ENCODE data around the gene PTK6.

The PTK6 gene

GRCh38 chr20:63553933-63554290 is 16.7 kb upstream of the PTK6 start, which contains the start of gene FNDC11:
Gene FNDC11 (plus strand): TSS chr20:63554159. CDS start chr20:63555664, 1,505 bp downstream.
- Histone ChIP-seq H3K27me3 (ENCODE audit: control insufficient read depth in 1 of 2, insufficient read depth in 2 of 2, low read length in 2 of 2) (peaks cover 6% of the 10 kb centered on the region in 2 donors), H3K36me3 (ENCODE audit: control insufficient read depth in 2 of 2, insufficient read depth in 2 of 2, low read length in 2 of 2) (no peaks in the 10 kb centered on the region), H3K4me1 (ENCODE audit: control insufficient read depth, insufficient read depth, low read length) (peaks cover 11% of the 10 kb centered on the region), H3K4me3 (ENCODE audit: low read length in 2 of 2) (peak within 1 kb of the TSS; percentile 62 to 70), H3K9me3 (ENCODE audit: control insufficient read depth in 2 of 2, low read length in 2 of 2) (no peaks in the 10 kb centered on the region), H3K9ac (ENCODE audit: low read length in 2 of 2) (no peak within 1 kb of the TSS), H3K27ac (ENCODE audit: low read length) (no peak within 1 kb of the TSS)

- Histone ChIP-seq H3K36me3 (ENCODE audit: control insufficient read depth in 2 of 2, insufficient read depth in 2 of 2, low read length in 2 of 2) (no peaks in the 10 kb centered on the region), H3K27ac (ENCODE audit: low read length) (no peak overlapping the region), H3K27me3 (ENCODE audit: control insufficient read depth in 1 of 2, insufficient read depth in 2 of 2, low read length in 2 of 2) (peaks cover 10 to 11% of the 10 kb centered on the region in 2 donors), H3K9ac (ENCODE audit: low read length in 2 of 2) (no peak overlapping the region), H3K4me1 (ENCODE audit: control insufficient read depth, insufficient read depth, low read length) (peaks cover 11% of the 10 kb centered on the region), H3K4me3 (ENCODE audit: low read length in 2 of 2) (peak overlapping the region; percentile 62 to 70), H3K9me3 (ENCODE audit: control insufficient read depth in 2 of 2, low read length in 2 of 2) (no peaks in the 10 kb centered on the region)
Observed at GRCh38 chr20:63553251-63553932, 16.2 kb upstream of the PTK6 start.

GRCh38 chr20:63552481-63553249 is 15.5 kb upstream of the PTK6 start:
- H3K4me3 ChIP-seq (ENCODE audit: low read length in 2 of 2) = no peak overlapping the region
- no peak overlapping the region for H3K9ac ChIP-seq (ENCODE audit: low read length in 2 of 2)
- no peaks in the 10 kb centered on the region for H3K9me3 ChIP-seq (ENCODE audit: control insufficient read depth in 2 of 2, low read length in 2 of 2)
- no peak overlapping the region for H3K27ac ChIP-seq (ENCODE audit: low read length)
- no peaks in the 10 kb centered on the region for H3K36me3 ChIP-seq (ENCODE audit: control insufficient read depth in 2 of 2, insufficient read depth in 2 of 2, low read length in 2 of 2)
- peaks cover 11% of the 10 kb centered on the region for H3K4me1 ChIP-seq (ENCODE audit: control insufficient read depth, insufficient read depth, low read length)
- peaks cover 14 to 16% of the 10 kb centered on the region in 2 donors for H3K27me3 ChIP-seq (ENCODE audit: control insufficient read depth in 1 of 2, insufficient read depth in 2 of 2, low read length in 2 of 2)

GRCh38 chr20:63551068-63551467 is 13.9 kb upstream of the PTK6 start:
- H3K36me3 ChIP-seq (ENCODE audit: control insufficient read depth in 2 of 2, insufficient read depth in 2 of 2, low read length in 2 of 2) = no peaks in the 10 kb centered on the region
- H3K27me3 ChIP-seq (ENCODE audit: control insufficient read depth in 1 of 2, insufficient read depth in 2 of 2, low read length in 2 of 2) = peaks cover 16 to 18% of the 10 kb centered on the region in 2 donors
- peaks cover 11% of the 10 kb centered on the region for H3K4me1 ChIP-seq (ENCODE audit: control insufficient read depth, insufficient read depth, low read length)
- no peak overlapping the region for H3K4me3 ChIP-seq (ENCODE audit: low read length in 2 of 2)
- no peak overlapping the region for H3K9ac ChIP-seq (ENCODE audit: low read length in 2 of 2)
- H3K9me3 ChIP-seq (ENCODE audit: control insufficient read depth in 2 of 2, low read length in 2 of 2) = no peaks in the 10 kb centered on the region
- no peak overlapping the region for H3K27ac ChIP-seq (ENCODE audit: low read length)

GRCh38 chr20:63549679-63550282 is 12.6 kb upstream of the PTK6 start:
- Histone ChIP-seq H3K4me1 (ENCODE audit: control insufficient read depth, insufficient read depth, low read length) (peaks cover 11% of the 10 kb centered on the region), H3K4me3 (ENCODE audit: low read length in 2 of 2) (no peak overlapping the region), H3K27me3 (ENCODE audit: control insufficient read depth in 1 of 2, insufficient read depth in 2 of 2, low read length in 2 of 2) (peaks cover 16 to 22% of the 10 kb centered on the region in 2 donors)

GRCh38 chr20:63549019-63549418 is 11.8 kb upstream of the PTK6 start:
- Histone ChIP-seq H3K4me1 (ENCODE audit: control insufficient read depth, insufficient read depth, low read length) (peaks cover 8% of the 10 kb centered on the region), H3K4me3 (ENCODE audit: low read length in 2 of 2) (no peak overlapping the region), H3K36me3 (ENCODE audit: control insufficient read depth in 2 of 2, insufficient read depth in 2 of 2, low read length in 2 of 2) (no peaks in the 10 kb centered on the region), H3K27me3 (ENCODE audit: control insufficient read depth in 1 of 2, insufficient read depth in 2 of 2, low read length in 2 of 2) (peaks cover 18 to 22% of the 10 kb centered on the region in 2 donors), H3K9ac (ENCODE audit: low read length in 2 of 2) (no peak overlapping the region), H3K9me3 (ENCODE audit: control insufficient read depth in 2 of 2, low read length in 2 of 2) (no peaks in the 10 kb centered on the region), H3K27ac (ENCODE audit: low read length) (no peak overlapping the region)

More at GRCh38 chr20:63549679-63550282, 12.6 kb upstream of the PTK6 start:
- H3K36me3 ChIP-seq (ENCODE audit: control insufficient read depth in 2 of 2, insufficient read depth in 2 of 2, low read length in 2 of 2) = no peaks in the 10 kb centered on the region
- H3K27ac ChIP-seq (ENCODE audit: low read length) = no peak overlapping the region
- no peak overlapping the region for H3K9ac ChIP-seq (ENCODE audit: low read length in 2 of 2)
- H3K9me3 ChIP-seq (ENCODE audit: control insufficient read depth in 2 of 2, low read length in 2 of 2) = no peaks in the 10 kb centered on the region

- peaks cover 3% of the 10 kb centered on the region for H3K4me1 ChIP-seq (ENCODE audit: control insufficient read depth, insufficient read depth, low read length)
- H3K27ac ChIP-seq (ENCODE audit: low read length) = no peak overlapping the region
- H3K27me3 ChIP-seq (ENCODE audit: control insufficient read depth in 1 of 2, insufficient read depth in 2 of 2, low read length in 2 of 2) = peaks cover 20 to 22% of the 10 kb centered on the region in 2 donors
- no peaks in the 10 kb centered on the region for H3K9me3 ChIP-seq (ENCODE audit: control insufficient read depth in 2 of 2, low read length in 2 of 2)
- no peaks in the 10 kb centered on the region for H3K36me3 ChIP-seq (ENCODE audit: control insufficient read depth in 2 of 2, insufficient read depth in 2 of 2, low read length in 2 of 2)
- H3K9ac ChIP-seq (ENCODE audit: low read length in 2 of 2) = no peak overlapping the region
- H3K4me3 ChIP-seq (ENCODE audit: low read length in 2 of 2) = no peak overlapping the region
Observed at GRCh38 chr20:63548542-63548941, 11.4 kb upstream of the PTK6 start.

GRCh38 chr20:63547725-63548480 is 10.7 kb upstream of the PTK6 start, which contains the start of gene SRMS:
Gene SRMS (minus strand): TSS chr20:63547749. CDS start chr20:63547463, 286 bp downstream.
- no peak within 1 kb of the TSS for H3K27ac ChIP-seq (ENCODE audit: low read length)
- peaks cover 20 to 22% of the 10 kb centered on the region in 2 donors for H3K27me3 ChIP-seq (ENCODE audit: control insufficient read depth in 1 of 2, insufficient read depth in 2 of 2, low read length in 2 of 2)

GRCh38 chr20:63546956-63547724 is 10.0 kb upstream of the PTK6 start:
- no peak overlapping the region for H3K9ac ChIP-seq (ENCODE audit: low read length in 2 of 2)
- H3K27ac ChIP-seq (ENCODE audit: low read length) = no peak overlapping the region
- no peaks in the 10 kb centered on the region for H3K36me3 ChIP-seq (ENCODE audit: control insufficient read depth in 2 of 2, insufficient read depth in 2 of 2, low read length in 2 of 2)
- H3K9me3 ChIP-seq (ENCODE audit: control insufficient read depth in 2 of 2, low read length in 2 of 2) = no peaks in the 10 kb centered on the region
- no peak overlapping the region for H3K4me3 ChIP-seq (ENCODE audit: low read length in 2 of 2)
- no peaks in the 10 kb centered on the region for H3K4me1 ChIP-seq (ENCODE audit: control insufficient read depth, insufficient read depth, low read length)
- peaks cover 20 to 22% of the 10 kb centered on the region in 2 donors for H3K27me3 ChIP-seq (ENCODE audit: control insufficient read depth in 1 of 2, insufficient read depth in 2 of 2, low read length in 2 of 2)

More at GRCh38 chr20:63547725-63548480, 10.7 kb upstream of the PTK6 start, which contains the start of gene SRMS:
- Histone ChIP-seq H3K4me1 (ENCODE audit: control insufficient read depth, insufficient read depth, low read length) (peaks cover 2% of the 10 kb centered on the region), H3K9me3 (ENCODE audit: control insufficient read depth in 2 of 2, low read length in 2 of 2) (no peaks in the 10 kb centered on the region), H3K9ac (ENCODE audit: low read length in 2 of 2) (no peak within 1 kb of the TSS), H3K36me3 (ENCODE audit: control insufficient read depth in 2 of 2, insufficient read depth in 2 of 2, low read length in 2 of 2) (no peaks in the 10 kb centered on the region), H3K4me3 (ENCODE audit: low read length in 2 of 2) (no peak within 1 kb of the TSS)
